Testis (tissue), 2 donors: ENCODE results near the gene OR8S1.
"Not testable (repeated sequence)": the region's sequence is repeated elsewhere in the genome, so short reads cannot be mapped to it uniquely, and the experiment has no call there.

Source experiments
- CTCF ChIP-seq, 3 experiments: fragments of 450-650 bp in 2 of 3; fragments of 200-600 bp in 1 of 3; sonication (generic) in 1 of 3; IDR thresholded peaks; one replicate each; pipeline ENCODE4 v1.5.1; 2016 to 2019; ENCODE audit warnings: antibody characterized with exemption in 3 of 3, mild to moderate bottlenecking in 2 of 3, moderate library complexity in 1 of 3
- POLR2A ChIP-seq: fragments of 450-650 bp; IDR thresholded peaks from one replicate; pipeline ENCODE4 v1.6.1; 2017; ENCODE audit warnings: antibody characterized with exemption, mild to moderate bottlenecking, moderate library complexity

DNA sequence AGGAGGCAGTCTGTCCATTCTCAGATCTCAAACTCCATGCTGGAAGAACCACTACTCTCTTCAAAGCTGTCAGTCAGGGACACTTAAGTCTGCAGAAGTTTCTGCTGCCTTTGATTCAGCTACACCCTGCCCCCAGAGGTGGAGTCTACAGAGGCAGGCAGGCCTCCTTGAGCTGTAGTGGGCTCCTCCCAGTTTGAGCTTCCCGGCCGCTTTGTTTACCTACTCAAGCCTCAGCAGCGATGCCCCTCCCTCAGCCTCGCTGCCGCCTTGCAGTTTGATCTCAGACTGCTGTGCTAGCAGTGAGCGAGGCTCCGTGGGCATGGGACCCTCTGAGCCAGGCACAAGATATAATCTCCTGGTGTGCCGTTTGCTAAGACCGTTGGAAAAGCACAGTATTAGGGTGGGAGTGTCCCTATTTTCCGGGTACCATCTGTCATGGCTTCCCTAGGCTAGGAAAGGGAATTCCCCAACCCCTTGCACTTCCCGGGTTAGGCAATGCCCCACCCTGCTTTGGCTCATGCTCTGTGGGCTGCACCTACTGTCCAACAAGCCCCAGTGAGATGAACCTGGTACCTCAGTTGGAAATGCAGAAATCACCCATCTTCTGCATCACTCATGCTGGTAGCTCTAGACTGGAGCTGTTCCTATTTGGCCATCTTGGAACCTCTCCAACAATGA lies 28.4 kb downstream of the OR8S1 start:
- not testable (repeated sequence) for TF ChIP-seq CTCF (IDR thresholded peaks at IDR 0.05); POLR2A
